GM20000 (cell line): ENCODE data around the gene AGAP1.

Experiments
- DNase-seq: peaks from one replicate; pipeline ENCODE4 v3.0.0; 2012; ENCODE audit warnings: low spot score
- TF ChIP-seq, protein P1 (sequence below): IDR thresholded peaks from 2 replicates; pipeline ENCODE4 v1.5.1; 2012; ENCODE audit warnings: mild to moderate bottlenecking, control low read depth; ENCODE audit errors: extremely low read depth, missing control alignments

The AGAP1 gene

DNA sequence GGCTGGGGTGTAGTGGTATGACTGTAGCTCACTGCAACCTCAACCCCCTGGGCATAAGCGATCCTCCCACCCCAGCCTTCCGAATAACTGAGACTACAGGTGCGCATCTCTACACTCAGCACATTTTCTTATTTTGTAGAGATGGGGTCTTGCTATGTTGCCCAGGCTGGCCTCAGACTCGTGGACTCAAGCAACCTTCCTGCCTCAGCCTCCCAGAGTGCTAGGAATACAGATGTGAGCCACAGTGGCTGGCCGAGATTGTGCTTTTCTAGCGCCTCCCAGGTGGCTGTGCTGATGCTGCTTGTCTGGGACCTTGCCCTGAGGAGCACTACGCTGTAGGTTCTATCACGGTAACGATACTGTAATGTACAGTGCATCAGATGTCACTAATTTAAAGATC lies 155.6 kb downstream of the AGAP1 start:
- no peak for DNase-seq
- TF ChIP-seq, protein P1, sequence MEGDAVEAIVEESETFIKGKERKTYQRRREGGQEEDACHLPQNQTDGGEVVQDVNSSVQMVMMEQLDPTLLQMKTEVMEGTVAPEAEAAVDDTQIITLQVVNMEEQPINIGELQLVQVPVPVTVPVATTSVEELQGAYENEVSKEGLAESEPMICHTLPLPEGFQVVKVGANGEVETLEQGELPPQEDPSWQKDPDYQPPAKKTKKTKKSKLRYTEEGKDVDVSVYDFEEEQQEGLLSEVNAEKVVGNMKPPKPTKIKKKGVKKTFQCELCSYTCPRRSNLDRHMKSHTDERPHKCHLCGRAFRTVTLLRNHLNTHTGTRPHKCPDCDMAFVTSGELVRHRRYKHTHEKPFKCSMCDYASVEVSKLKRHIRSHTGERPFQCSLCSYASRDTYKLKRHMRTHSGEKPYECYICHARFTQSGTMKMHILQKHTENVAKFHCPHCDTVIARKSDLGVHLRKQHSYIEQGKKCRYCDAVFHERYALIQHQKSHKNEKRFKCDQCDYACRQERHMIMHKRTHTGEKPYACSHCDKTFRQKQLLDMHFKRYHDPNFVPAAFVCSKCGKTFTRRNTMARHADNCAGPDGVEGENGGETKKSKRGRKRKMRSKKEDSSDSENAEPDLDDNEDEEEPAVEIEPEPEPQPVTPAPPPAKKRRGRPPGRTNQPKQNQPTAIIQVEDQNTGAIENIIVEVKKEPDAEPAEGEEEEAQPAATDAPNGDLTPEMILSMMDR: no peak

DNA sequence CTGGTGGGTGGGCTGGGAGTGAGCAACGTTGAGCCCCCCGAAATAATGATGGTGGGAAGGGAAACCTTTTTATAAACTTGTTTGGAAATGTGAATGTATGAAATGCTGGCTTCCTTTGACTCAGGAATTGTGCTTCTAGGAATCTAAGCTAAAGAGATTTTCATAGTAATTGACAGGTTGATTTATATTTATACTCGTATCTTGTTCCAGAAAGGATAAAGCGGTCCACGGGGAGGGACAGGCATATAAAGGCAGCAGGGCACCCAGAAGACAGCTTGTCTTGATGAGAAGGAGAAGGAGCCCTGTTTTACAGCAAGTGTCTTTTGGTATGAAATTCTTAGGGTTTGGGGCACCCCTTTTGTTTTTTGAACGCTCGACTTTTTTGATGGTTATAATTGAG lies 157.8 kb downstream of the AGAP1 start:
- TF ChIP-seq, protein P1: no peak

DNA sequence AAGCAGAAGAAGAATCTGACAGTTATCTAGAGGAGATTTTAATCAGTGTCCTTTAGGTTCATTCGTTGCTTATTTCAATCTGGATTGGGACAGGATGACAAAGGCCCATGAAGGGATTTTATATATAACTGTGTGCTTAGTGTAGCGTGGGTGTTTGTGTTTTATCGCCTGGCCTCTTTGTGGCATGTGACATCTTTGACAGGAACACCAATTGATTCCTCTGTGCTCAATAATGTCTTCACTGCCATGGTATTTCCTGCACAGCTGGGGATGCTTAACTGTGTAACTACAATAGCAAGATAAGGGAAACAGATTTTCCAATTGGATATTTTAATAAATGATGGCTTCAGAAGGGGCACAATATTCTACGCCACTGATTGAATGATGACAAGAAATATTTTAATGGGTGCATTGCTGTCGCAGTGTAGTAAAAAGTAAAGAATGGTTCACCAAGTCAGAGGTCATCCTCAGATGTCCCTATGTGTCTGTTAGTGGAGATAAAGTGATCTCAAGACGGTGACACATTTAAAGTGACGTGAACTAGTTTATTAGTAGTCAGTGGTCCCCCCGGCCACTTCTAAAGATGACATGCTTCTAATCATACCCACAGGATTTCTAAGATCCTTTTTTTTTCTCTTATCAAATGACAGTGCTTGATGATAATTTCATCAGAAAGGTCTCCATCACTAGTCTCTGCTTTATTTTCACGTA lies 160.4 kb downstream of the AGAP1 start:
- no peak for DNase-seq
- TF ChIP-seq, protein P1: no peak

More for the DNA sequence above, 157.8 kb downstream of the AGAP1 start:
- no peak for DNase-seq

DNA sequence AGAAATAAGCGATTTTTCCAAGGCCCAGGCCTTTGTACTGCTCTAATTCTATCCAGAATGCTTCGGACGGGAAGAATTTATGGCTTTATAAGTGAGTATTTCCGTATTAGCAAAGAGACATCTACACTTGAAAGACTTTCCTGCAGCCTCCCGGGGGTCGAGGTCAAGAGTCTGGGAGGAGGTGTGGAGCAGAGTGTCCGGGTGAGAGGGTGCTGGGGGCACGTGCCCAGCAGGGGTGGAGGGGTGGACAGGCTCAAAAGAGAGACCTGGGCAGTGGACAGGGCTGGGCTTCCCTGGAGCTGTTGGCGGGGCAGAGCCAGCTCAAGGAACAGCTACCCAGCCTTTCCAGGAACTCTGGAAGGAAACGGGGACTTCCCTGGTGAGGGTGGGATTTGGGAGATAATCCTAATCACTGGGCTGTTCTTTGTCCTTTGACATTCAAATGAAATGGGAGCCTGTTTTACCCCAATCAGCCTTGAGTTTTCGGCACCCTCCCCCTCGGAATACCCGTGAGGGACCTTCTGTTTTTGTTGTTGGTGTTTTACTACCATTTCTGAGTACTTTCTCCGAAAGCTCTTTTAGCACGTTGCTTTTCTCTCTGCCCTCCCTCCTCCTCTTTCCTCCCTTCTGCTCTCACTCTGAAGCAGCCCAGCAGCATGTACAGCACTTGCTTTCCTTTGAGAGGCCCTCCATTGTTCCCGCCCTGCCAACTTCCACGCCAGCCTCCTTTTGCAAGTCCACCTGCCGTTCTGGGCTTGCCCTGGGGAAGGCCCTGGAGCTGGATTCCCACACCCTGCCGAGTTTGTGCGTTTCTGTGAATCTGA lies 164.7 kb downstream of the AGAP1 start:
- TF ChIP-seq, protein P1: no peak
- no peak for DNase-seq

DNA sequence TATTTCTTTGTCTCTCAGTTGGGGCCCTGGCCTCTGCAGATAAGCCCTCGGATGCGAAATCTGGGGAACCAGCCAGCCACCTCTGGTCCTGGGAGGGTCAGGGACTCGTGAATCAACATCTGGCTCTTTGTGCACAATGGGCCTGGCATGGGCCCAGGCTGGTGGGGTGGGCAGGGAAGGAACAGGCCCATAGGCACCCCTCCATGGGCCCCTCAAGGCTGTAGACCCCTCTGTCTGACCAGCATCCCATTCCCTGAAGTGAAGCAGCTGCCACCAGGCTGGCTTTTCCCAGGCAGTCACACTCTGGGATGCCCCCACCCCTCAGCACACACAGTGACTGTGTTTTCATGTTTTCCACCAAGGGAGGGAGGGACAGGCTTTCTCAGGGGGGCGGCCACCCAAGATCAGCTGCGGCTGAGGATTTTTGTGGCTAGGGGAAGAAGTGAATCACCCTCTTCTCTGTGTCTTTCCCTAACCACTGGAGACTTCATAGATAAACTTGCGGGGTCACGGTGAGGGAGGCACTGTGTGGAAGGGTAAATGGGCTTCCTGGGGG lies 166.0 kb downstream of the AGAP1 start:
- TF ChIP-seq, protein P1: no peak
- DNase-seq: no peak

DNA sequence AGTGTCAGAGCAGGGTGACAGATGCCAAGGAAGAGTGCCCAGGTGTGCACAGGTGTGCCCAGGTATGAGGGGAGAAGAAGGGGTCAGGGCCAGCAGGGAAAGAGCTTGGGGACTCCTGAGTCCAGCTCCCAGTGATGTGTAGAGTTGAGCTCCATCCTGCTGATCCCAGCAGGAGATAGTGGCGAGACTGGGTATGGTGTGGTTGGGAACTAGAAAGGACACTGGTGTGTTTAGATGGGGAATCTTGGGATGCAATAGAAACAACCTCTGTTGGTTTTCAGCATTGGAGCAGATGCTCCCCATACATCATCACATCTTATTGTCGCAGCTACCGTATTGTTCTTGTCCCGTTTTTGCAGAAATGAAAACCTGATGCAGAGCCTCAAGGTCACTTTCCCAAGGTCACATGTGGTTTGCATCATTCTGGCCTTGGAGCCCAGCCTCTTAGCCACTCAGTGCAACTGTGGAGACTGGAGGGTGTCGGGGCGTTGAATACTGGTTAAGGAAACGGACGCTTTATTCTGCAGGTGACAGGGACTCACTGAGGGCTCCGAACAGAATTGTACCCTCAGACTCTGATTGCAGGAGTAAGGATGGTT lies 166.7 kb downstream of the AGAP1 start:
- no peak for DNase-seq
- TF ChIP-seq, protein P1: no peak
